UCSD-AML1 (cell line): Measurements from ENCODE around the gene KLHL9.

Experiments used
- DNase-seq: peaks from one replicate; lab custom pipeline; 2025; ENCODE audit not compliant: unreplicated experiment; lab: John Stamatoyannopoulos, UW

KLHL9 gene

GRCh38 chr9:21317956-21318923, 17.0 kb downstream of the KLHL9 start:
- no peak for DNase-seq

GRCh38 chr9:21316860-21317259, 18.3 kb downstream of the KLHL9 start:
- DNase-seq = no peak

- DNase-seq = no peak
Observed at GRCh38 chr9:21316032-21316842, 19.0 kb downstream of the KLHL9 start.

DNA sequence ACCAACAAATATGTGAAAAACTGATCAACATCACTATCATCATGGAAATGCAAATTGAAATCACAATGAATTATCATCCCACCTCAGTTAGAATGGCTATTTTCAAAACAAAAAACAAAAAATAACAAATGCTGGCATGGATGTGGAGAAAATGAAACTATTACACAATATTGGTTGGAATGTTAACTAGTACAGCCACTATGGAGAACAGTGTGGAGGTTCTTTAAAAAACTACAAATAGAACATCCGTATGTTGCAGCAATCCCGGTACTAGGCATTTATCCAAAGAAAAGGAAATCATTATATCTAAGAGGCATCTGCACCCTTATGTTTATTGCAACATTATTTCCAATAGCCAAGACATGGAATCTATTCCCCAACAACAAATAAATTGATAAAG, 21.1 kb downstream of the KLHL9 start:
- no peak for DNase-seq

- DNase-seq = no peak
Observed at GRCh38 chr9:21311889-21312288, 23.3 kb downstream of the KLHL9 start.

DNA sequence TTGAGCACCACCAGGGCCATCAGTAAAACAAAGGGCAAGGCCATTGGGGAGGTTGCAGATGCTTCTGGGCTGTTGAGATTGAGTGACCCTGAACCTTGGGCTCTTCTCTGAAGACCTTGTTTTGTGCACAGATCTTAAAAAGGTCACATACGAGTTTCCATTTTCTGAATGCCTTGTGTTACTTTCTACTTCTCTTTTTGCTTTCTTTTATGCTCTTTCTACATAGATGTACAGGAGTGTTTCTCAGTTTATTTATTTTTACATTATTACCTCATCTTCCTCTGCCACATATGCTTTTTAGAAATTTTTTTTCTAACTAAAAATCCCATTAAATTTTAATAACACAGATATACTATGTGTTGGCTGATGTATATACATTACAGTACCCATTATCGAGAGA, 30.0 kb downstream of the KLHL9 start, which contains the start of gene IFNA5:
TSS of gene IFNA5 (minus strand) at position 101 of the 400 bp plus-strand sequence. CDS start at position 44, 57 bp downstream.
- no peak for DNase-seq

GRCh38 chr9:21295992-21296391, 39.2 kb downstream of the KLHL9 start:
- no peak for DNase-seq

- DNase-seq = no peak
Observed at GRCh38 chr9:21294904-21295538, 40.2 kb downstream of the KLHL9 start.

- DNase-seq = no peak
Observed at GRCh38 chr9:21294364-21294774, 40.8 kb downstream of the KLHL9 start.

- DNase-seq = no peak
Observed at GRCh38 chr9:21289848-21290247, 45.4 kb downstream of the KLHL9 start.

DNA sequence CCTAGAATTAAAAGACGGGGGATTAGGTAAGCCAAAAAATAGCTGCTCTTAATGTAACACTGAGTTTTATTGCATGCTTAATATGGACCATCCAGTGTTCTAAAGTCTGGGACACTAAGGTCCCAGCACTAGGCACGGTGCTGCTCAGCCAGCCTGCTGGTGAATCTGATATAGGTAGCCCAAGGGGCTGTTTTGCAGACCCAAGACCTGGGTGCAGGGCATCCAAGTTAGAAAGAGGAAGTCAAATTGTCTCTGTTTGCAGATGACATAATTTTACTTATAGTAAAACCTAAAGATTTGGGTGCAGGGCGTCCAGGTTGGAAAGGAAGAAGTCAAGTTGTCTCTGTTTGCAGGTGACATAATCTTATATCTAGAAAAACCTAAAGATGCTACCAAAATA, 47.9 kb downstream of the KLHL9 start:
- DNase-seq = no peak

GRCh38 chr9:21286659-21287058, 48.5 kb downstream of the KLHL9 start:
- no peak for DNase-seq

DNA sequence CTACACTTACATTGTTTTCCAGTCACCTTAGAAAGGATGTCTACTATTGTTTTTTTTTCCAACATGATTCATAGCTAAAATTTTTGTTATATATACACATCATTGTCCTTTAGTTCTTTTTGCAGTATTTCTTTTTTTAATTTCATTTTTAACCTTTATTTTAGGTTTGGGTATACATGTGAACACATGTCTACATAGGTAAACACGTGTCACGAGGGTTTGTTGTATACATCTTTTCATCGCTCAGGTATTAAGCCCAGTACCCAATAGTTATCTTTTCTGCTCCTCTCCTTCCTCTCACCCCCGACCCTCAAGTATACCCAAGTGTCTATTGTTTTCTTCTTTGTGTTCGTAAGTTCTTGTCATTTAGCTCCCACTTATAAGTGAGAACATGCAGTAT, 49.1 kb downstream of the KLHL9 start:
- DNase-seq = no peak

DNA sequence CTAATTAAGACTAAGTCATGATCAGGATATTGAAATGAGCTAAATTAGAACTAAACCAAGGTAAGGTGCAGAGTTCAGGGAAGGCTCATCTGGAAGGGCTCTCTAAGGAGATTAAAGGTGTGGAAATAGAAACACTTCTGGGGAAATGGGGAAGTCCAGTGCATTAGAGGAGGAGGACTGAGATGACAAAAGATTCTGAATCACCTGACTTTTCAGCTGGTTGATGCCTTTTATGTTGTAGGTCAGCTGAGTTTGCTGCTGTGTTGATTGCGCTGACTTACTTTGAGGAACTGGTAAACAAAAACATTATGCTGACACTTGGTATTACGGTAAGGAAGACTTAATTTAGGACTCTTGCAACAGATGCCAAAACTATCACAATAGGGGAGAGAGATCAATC, 53.9 kb downstream of the KLHL9 start:
- DNase-seq = no peak
